Renal pelvis (tissue), 4 donors: ENCODE results near the gene EPB41L4A. TPM values are rescaled to one million over a fixed set of nuclear protein-coding genes. Genes with fewer than 3 reads are reported as not detected.
A peak's percentile ranks its signal among the peaks of the same experiment; 100 is the strongest.
"Not testable (repeated sequence)": the region's sequence is repeated elsewhere in the genome, so short reads cannot be mapped to it uniquely, and the experiment has no call there.

ENCODE experiments used
- DNase-seq: peaks from one replicate; pipeline ENCODE4 v3.0.0-alpha.2; 2013
- polyA plus RNA-seq, 3 donors: library from polyadenylated mRNA; unstranded; fragments of 120-200 nt; gene quantifications; one replicate each; pipeline ENCODE4 v1.2.1, GENCODE V29; 2013; ENCODE audit not compliant: insufficient read length in 3 of 3

Gene EPB41L4A
- polyA plus RNA-seq, 3 donors, result 21.4 to 32.4 (median 24.5) TPM

DNA sequence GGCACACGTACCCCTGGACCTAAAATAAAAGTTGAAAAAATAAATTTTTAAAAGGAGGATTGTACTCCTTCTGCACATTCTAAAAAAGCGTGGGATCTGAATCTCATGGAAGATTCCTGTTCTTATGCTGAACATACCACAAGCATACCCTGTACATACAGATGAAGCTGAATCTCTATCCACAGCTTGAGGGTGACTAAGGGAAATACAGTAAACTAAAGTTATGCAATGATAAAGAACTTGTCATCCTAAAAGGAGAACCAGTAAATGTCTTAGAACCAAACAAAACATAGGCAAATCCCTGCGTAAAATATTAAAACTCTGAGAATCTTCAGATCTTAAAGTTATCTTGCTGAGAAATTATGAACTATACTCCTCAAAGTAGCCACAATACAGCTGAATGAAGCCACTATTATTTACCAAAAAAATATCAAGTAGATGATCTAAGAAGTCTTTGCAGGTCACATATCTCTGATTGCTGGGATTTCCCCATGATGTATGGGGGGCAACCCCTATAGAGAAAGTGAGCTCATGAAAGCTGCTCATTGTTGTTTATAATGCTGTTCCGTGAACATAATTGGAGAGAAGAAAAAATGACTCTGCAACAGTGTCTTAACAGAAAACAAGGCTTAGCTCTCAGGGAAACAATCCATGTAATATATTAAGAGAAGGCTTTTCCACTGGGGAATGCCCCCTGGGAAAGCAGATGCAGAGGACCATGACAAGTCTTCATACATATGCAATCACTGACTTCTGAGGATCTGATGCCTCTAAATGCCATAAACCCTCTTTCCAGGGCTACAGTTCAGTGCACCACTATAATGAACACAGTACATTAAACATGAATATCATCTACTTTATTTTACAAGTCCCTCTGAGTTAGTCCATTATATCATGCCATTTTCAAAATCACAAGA is 210.1 kb downstream of the EPB41L4A start:
- no peak for DNase-seq

DNA sequence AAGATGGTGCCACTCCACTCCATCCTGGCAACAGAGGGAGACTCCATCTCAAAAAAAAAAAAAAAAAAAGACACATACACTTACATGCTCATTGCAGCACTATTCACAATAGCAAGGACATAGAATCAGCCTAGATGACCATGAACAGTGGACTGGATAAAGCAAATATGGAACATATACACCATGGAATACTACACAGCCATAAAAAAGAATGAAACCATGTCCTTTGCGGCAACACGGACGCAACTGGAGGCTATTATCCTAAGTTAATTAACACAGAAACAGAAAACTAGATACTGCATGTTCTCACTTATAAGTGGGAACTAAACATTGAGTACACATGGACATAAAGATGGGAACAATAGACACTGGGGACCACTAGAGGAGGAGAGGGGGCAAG is 210.9 kb downstream of the EPB41L4A start:
- not testable (repeated sequence) for DNase-seq

DNA sequence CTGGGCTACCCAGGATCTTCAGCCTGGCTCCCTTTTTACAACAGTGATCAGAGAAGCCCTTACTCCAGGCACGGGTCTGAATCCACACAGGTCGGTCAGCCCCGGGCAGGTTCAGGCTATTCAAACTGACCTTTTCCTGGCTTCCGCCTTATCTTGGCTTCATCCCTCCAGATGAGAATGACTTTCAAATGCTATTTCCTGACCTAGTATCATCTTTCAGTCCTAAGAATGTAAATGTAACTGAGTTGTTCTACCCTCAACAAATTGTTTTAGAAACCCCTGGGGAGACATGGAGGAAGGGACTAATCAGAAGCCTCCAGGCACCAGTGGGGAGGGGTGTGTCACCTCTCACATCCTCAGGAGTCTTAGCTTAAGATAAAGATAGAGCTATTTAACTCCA is 213.2 kb downstream of the EPB41L4A start:
- DNase-seq, result no peak

DNA sequence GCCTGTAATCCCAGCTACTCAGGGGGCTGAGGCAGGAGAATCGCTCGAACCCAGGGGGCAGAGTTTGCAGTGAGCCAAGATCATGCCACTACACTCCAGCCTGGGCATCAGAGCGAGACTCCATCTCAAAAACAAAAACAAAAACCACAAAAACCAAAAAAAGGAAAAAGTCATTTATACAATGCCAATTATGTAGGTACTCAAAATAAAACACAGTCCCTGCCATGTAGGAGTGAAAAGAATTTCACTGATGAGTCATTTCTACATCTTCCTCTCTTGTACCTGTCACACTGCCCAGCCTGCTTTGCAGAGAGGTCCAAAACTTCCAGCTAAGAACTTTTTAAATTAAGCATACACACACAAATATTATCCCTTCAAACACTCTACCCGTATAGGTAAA is 215.8 kb downstream of the EPB41L4A start:
- DNase-seq, result no peak

DNA sequence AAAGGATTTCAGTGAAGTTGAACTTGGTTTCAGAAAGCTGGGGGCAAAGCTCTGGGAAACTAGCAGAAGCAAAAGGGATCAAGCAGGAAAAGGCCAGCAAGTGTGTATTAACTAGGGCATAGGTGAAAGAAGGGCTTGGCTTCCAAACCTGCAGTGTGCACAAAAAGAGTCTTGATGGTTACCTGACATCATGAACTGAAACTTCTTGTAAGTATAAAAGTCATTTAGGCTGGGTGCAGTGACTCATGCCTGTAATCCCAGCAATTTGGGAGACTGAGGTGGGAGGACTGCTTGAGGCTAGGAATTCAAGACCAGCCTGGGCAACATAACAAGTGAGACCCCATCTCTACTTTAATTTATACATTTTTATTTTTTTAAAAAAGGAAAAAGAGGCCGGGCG is 216.4 kb downstream of the EPB41L4A start:
- DNase-seq, result no peak

DNA sequence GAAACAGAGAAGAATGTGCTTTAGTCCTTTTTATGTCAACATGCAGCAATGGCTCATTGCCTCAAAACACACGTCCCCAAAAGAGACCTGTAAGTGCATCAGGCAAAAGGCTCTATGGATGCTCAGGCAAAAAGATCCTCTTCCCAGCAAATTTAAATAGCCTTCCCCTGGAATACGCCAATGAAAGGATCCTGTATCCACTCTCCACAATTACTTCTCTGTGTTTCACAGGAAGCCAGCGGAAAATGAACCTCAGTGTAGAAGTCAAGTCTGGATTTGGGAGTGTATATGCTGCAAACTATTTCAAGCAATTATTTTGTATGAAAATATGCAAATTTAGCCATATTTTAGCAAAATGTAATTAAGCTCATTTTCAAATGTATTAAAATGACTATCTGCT is 217.9 kb downstream of the EPB41L4A start:
- no peak for DNase-seq

DNA sequence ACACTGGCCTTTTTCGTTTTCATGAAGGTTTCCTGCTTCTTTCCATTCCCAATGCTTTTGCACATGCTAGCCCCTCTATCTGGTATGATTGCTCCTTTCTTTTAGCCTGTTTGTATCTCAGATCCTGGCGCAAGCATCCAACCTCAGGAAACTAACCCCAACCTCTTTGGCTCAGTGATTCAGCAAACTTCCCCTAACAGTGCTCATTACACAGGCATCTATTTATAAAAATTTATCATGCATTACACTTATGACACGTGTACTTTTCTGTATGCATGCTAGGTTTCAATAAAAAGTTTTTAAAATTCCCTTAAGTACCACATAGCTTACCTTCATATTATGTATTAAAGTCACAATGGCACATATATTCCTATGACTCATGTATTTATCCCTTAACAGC is 218.9 kb downstream of the EPB41L4A start:
- DNase-seq, result no peak

DNA sequence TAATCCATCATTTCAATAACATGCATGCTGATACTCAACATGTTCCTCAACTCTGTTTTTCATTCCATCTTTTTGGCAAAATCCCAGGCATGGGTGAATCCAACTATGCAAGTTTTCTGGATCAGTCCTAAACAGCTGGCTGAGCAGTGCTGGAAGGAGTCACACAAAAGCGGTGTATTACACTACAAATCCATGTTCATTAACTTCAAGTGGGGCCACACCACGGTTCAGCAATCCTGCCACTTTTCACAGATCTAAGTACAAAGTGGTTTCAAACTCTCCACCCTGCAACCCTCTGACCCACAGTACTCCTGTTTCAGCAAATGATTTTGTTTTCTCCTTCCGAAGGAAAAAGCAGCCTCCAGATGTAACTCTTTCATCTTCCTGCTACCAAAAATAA is 222.5 kb downstream of the EPB41L4A start:
- no peak for DNase-seq

DNA sequence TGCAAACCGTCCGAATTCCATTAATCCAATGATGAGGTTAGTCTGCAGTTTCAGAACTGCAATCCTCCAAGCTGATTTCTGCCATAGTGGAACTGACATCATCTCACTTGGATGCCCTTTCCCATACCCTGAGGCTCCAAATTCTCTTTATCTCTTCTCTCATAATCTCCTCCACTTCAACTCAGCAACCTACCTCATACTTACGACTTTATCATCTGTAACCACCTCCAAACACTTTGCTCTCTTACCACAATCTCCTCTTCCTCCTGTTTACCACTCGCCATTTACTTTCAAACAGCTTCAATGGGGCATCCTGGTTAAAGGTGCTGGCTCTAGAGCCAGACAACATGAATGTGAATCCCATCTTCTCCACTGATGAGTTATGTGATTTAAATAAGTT is 223.2 kb downstream of the EPB41L4A start:
- no peak for DNase-seq

DNA sequence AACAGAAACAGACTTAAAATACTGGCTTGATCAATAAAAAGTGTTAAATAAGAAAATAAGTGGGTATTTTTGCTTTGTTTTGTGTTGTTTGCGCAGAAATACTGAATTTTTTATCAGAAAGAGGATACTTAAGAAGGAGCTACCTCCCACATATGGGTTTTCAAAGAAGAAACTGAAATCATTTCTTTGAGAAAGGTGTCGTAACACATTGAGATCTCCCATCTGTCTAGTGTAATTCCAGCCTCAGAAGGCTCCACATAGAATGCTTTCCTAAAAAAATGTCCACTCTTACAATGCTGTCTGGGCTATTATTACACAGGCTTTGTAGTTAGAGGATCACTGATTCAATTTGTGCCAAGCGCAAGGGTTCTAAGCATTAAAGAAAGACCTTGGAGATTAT is 226.2 kb downstream of the EPB41L4A start:
- no peak for DNase-seq

DNA sequence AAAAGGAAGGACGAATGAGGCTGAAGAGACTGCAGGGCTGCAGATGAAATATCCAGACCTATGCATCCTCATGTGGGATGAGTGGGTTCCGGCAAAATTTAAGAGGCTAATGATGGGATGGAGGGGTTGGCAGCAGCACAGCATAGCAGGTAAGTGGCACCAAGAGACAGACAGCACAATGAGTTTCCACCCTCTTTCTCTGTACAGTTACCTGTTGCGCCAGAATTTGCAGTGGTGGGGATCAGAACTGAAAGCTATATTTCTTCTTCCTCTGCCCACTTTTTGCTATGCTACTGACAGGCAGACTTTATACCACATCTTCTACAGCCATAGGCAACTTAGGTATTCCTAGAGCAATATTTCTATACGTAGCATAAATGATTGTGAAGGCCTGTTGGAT is 227.0 kb downstream of the EPB41L4A start:
- DNase-seq, result no peak

DNA sequence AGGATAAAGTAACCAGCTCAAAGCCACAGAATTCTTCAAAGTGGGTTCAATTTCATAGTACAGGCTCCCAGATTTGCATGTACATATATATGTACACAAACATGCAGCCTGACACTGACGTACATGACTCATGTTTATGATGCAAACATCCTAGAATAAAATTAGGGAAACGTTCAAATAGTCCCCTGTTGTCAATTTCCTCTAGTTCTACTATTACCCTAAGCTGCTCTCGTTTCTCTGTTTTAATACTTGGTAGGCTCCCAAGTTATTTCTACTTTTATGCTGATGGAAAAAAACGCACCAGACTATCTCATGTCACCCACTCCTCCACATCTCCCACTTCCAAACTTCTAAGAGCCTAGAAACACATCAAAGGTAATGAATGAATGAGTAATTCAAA is 229.7 kb downstream of the EPB41L4A start:
- no peak for DNase-seq

DNA sequence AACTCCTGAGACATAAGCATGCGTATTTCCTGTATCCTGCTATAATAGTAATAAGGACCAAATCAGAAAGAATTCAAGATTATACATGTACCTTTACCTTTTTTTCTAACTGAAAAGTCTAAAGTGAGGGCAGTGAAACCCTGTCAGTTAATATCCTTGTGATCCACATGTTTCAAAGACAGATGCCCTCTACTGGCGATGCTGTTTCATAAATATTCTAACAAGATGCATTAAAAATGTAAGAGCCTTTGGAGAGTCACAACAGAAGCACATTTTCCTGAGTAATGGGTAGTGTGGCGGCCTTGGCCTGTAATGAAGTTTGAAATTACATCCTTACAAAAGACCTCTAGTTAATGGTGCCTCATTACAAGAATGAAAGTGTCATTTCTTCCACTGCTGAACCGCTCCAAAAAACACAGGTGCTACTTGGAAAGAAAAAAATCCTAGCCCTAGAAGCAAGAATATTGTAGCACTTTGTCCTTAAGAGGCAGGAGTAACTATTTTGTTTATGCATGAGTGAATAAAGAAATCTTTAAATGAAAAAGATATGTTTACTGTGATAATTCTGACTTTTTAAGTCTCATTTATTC is 232.6 kb downstream of the EPB41L4A start:
- no peak for DNase-seq

DNA sequence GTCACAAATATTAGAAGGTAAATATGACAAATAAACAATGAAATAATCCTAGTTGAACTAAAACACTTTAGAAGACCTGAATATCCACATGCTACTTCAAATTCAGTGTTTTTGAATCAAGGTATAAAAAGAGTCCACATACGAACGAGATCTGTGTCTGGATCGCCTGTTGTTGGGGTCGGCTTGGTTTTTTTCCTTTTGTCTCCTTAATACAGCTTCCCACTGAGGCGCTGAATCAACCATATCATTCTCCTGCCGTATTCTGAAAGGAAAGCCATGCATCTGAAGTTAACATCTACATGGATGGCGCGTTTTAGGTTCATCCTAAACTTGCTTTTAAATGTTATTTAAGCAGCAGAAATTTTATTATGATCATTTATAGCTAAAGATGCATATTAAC is 235.2 kb downstream of the EPB41L4A start:
- DNase-seq, result no peak

DNA sequence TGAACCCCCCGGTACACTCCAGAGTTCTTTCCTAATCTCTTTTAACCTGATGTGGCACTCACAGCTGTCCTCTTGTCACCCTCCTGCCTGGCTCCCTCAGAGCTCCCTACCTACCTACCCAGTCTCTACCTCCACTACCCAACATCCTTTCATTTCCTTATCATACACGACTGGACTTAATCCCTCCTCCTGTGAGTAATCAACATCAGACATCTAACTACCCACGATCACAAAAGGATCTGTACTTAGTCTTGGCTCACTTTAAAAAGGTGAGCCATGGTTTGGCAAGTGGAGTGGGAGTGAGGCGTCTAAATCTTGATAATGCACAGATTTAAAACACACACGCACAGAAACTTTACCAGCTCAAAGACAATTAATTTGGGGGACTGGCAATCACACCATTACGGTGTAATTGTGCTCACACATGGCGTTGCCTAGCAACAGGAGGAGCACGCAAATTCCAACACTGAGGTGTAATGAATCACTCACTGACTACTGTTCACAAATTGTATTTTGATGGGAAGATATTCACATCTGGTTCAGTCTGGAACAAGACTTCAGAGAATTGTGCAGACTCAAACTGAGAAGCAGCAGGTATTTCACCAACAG is 235.9 kb downstream of the EPB41L4A start:
- peak; percentile 45 for DNase-seq

DNA sequence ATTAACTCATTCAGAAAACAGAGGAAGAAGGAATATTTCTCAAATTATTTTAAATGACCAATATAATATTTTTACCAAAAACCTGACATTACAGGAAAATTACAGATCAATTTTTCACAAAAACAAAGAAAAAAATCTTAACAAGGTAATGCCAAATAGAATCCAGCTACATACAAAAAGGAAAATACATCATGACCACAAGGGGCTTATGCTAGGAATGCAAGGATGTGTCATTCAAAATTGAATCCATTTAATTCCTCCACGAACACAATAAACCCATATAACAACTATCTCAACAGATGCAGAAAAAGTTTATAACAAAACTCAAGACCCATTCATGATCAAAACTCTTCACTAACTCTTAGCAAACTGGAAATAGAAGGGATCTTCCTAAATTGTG is 239.8 kb downstream of the EPB41L4A start:
- DNase-seq, result no peak

DNA sequence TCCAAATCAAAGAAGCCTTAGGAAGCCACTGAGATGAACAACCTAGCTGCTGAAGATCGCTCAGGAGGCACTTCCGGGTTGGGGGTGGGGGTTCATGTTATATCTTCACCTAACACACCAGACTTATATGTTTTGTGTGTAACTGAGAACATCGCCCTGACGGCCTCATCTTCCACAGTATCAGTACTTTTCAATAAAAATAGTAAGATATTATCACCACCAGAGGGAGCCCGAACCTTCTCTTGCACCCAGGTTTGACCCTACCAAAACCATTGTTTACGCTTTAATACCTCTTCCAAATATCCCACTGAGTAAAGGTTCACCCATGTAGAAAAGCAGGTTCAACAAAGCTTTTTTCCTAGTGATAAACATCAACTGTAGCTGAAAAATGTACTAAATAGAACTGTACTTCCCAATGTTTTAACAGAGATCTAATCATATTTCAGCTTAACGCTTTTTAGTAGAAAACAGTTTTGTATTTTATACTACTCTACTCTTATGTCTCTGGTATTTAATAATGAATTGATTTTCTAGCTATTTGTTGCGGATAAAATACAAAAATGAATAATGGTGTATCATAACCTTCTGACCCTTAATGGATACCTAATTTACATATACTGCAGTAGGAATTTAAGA is 244.0 kb downstream of the EPB41L4A start:
- peak; percentile 76 for DNase-seq

DNA sequence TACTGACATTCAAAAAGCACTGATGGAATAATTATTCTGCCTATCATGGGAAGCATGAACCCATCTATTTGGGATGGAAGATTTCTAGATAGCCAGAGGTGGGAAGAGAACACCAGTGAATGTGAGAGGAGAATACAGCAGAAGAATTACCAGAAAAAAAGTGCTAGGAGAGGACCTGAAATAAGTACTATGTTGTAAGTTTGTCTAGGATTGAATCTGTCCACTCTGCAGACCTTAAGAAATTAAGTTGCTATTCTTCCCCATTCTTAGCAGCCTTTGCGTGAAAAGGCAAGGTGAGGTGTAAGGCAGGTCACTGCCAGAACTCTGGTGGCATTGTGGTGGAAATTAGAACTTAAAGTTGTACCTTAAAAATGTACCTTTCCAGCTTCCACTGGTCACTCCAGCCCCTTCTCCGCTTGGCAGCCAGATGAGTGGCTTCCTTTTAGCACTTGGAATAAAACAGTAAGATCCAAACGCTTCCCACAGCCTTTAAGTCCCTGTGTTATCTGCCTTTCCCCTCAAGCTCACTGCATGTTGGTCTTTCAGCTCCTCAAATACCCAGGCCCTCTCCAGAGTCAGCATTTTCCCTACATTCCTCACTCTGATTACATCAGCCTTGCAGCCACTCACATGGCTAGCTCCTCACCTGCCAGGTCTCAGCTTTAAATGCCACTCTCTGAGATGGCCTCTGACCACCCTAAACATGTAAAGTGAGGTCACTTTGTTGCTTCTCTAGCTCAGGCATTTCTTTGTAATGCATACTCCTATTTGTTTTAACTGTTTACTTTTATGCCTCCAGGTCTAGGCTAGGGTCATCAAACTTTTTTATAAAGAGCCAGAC is 253.0 kb downstream of the EPB41L4A start:
- no peak for DNase-seq

DNA sequence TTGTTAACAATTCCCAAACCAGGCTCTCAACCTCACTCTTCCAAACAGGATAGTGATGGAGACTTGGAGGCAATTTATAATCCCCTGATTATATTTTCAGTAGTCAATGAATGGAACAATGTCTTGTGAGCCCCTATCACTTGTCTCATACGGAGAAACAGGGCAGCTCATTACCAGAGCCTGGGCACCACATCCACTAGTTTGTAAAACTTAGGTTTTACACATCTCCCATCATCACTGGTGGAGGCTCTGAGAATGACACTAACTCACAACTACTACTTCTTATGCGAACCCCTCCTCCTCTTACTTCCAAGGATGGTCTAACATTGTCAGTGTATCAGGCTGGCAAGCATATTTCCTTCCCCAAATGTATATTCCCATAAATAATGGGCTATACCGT is 253.7 kb downstream of the EPB41L4A start:
- DNase-seq, result no peak

DNA sequence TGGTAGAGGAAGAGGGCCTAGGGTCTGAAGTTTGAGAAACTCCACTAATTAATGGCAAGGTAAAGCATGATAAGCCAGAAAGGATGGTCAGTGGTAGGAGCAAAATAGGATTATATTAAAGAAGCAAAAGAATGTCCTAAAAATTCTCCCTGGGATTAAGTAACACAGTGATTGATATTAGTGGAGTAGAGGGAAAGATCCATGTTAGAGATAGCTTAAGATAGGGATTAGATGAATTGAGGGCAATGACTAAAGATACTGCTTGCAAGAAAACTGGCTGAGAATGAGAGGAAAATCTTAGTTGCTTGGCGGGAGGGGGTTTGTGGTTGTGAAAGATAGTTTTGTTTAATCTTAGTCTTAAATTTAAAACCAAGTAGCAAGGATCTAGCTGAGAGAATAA is 255.6 kb downstream of the EPB41L4A start:
- DNase-seq, result no peak

DNA sequence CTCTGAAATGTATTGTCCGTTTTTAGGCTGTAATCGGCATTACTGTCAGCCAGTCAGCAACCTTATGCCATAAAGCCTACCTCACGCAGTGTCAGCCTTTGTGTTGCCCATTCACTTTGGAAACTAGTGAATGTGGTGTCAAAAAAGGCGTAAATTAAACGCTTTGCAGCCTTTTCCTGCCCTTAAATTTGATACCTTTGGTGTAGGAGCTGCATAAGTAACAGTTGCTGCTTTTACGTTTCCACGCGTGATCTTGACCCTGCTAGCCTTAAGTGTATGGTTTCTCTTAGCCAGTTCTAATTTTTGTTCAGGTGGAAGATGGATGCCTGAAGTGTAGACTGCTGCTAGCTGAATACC is 257.7 kb downstream of the EPB41L4A start:
- DNase-seq, result no peak
